HEK293 (cell line): ENCODE data around the gene KIF21A.

Source experiments
- CTCF ChIA-PET: fragments of 350-600 bp; formaldehyde crosslinking; extraction: SDS; loops from one replicate; lab custom pipeline; 2021; ENCODE audit warnings: antibody characterized with exemption; lab: Yijun Ruan, JAX
- POLR2A ChIA-PET: fragments of 300-600 bp; formaldehyde crosslinking; extraction: SDS; loops from one replicate; lab custom pipeline; 2020; ENCODE audit warnings: antibody characterized with exemption, inconsistent platforms; lab: Yijun Ruan, JAX
- H3K27ac ChIP-seq: fragments of 200-500 bp; sonication (Bioruptor generic); 2 replicates; pipeline ENCODE4 v1.5.1; 2014; ENCODE audit warnings: low read depth, low read length, control low read depth, inconsistent platforms; ENCODE audit errors: extremely low read depth
- H3K36me3 ChIP-seq, 2 experiments: fragments of 200-500 bp in 1 of 2; sonication (Bioruptor generic) in 1 of 2; 1 replicate in 1 of 2; 2 replicates in 1 of 2; pipeline ENCODE4 v1.5.1; 2014 to 2017; ENCODE audit warnings: inconsistent platforms in 2 of 2, low read length in 2 of 2; ENCODE audit not compliant: control insufficient read depth in 2 of 2, insufficient read depth in 1 of 2
- H3K4me1 ChIP-seq: fragments of 200-500 bp; sonication (Bioruptor generic); 2 replicates; pipeline ENCODE4 v1.5.1; 2014; ENCODE audit warnings: mild to moderate bottlenecking, low read length, inconsistent platforms; ENCODE audit not compliant: control insufficient read depth, insufficient read depth
- H3K4me3 ChIP-seq: 2 replicates; pipeline ENCODE4 v1.5.1; 2011; ENCODE audit warnings: low read depth, mild to moderate bottlenecking, control low read depth, low read length, moderate library complexity
- H3K9me3 ChIP-seq: fragments of 200-500 bp; sonication (Bioruptor generic); 2 replicates; pipeline ENCODE4 v1.5.1; 2014; ENCODE audit warnings: low read depth, low read length, inconsistent platforms; ENCODE audit not compliant: control insufficient read depth, insufficient read depth
- ATF2 ChIP-seq: fragments of 450-650 bp; formaldehyde crosslinking; IDR thresholded peaks from 2 replicates; pipeline ENCODE4 v1.5.1; 2016; ENCODE audit warnings: missing biosample characterization, missing genetic modification characterization, low read depth
- PBX3 ChIP-seq: sonication (generic); formaldehyde crosslinking; IDR thresholded peaks from 2 replicates; pipeline ENCODE4 v1.8.1; 2022; ENCODE audit warnings: mild to moderate bottlenecking, moderate library complexity, missing genetic modification reagents
- PRDM4 ChIP-seq: fragments of 450-650 bp; formaldehyde crosslinking; IDR thresholded peaks from 2 replicates; pipeline ENCODE4 v1.5.1; 2017; ENCODE audit warnings: missing biosample characterization, missing genetic modification characterization
- REPIN1 ChIP-seq: fragments of 450-650 bp; formaldehyde crosslinking; IDR thresholded peaks from 2 replicates; pipeline ENCODE4 v1.5.1; 2017; ENCODE audit warnings: missing biosample characterization, missing genetic modification characterization, low read depth
- YY2 ChIP-seq: fragments of 450-650 bp; formaldehyde crosslinking; IDR thresholded peaks from 2 replicates; pipeline ENCODE4 v1.5.1; 2016; ENCODE audit warnings: missing biosample characterization, missing genetic modification characterization
- ZNF112 ChIP-seq: fragments of 450-650 bp; formaldehyde crosslinking; IDR thresholded peaks from 2 replicates; pipeline ENCODE4 v1.5.0; 2017; ENCODE audit warnings: missing biosample characterization, missing genetic modification characterization
- ZNF146 ChIP-seq: fragments of 450-650 bp; formaldehyde crosslinking; IDR thresholded peaks from 2 replicates; pipeline ENCODE4 v1.5.1; 2016; ENCODE audit warnings: missing biosample characterization, missing genetic modification characterization
- ZNF239 ChIP-seq: fragments of 450-650 bp; formaldehyde crosslinking; IDR thresholded peaks from 2 replicates; pipeline ENCODE4 v1.5.1; 2016; ENCODE audit warnings: missing biosample characterization, missing genetic modification characterization
- ZNF280C ChIP-seq: fragments of 450-650 bp; formaldehyde crosslinking; IDR thresholded peaks from 2 replicates; pipeline ENCODE4 v1.5.1; 2016; ENCODE audit warnings: missing biosample characterization, missing genetic modification characterization
- ZNF394 ChIP-seq: fragments of 450-650 bp; formaldehyde crosslinking; IDR thresholded peaks from 2 replicates; pipeline ENCODE4 v1.5.1; 2016; ENCODE audit warnings: missing biosample characterization, missing genetic modification characterization, mild to moderate bottlenecking, moderate library complexity, borderline replicate concordance
- ZNF501 ChIP-seq: fragments of 450-650 bp; formaldehyde crosslinking; IDR thresholded peaks from 2 replicates; pipeline ENCODE4 v1.5.1; 2016; ENCODE audit warnings: missing biosample characterization, missing genetic modification characterization
- ZNF513 ChIP-seq: fragments of 450-650 bp; IDR thresholded peaks from 2 replicates; pipeline ENCODE4 v1.5.1; 2018; ENCODE audit warnings: missing biosample characterization, missing genetic modification characterization
- ZNF544 ChIP-seq: fragments of 450-650 bp; formaldehyde crosslinking; IDR thresholded peaks from 2 replicates; pipeline ENCODE4 v1.5.0; 2017; ENCODE audit warnings: missing biosample characterization, missing genetic modification characterization
- ZNF585B ChIP-seq: fragments of 450-650 bp; formaldehyde crosslinking; IDR thresholded peaks from 2 replicates; pipeline ENCODE4 v1.5.1; 2016; ENCODE audit warnings: missing biosample characterization, missing genetic modification characterization
- ZNF658 ChIP-seq: fragments of 450-650 bp; formaldehyde crosslinking; IDR thresholded peaks from 2 replicates; pipeline ENCODE4; 2016; ENCODE audit warnings: missing biosample characterization, missing genetic modification characterization
- ZNF701 ChIP-seq: fragments of 450-650 bp; formaldehyde crosslinking; IDR thresholded peaks from 2 replicates; pipeline ENCODE4 v1.5.1; 2016; ENCODE audit warnings: missing biosample characterization, missing genetic modification characterization
- ZNF707 ChIP-seq: fragments of 450-650 bp; formaldehyde crosslinking; IDR thresholded peaks from 2 replicates; pipeline ENCODE4 v1.5.1; 2016; ENCODE audit warnings: missing biosample characterization, missing genetic modification characterization
- ZNF768 ChIP-seq: fragments of 450-650 bp; formaldehyde crosslinking; IDR thresholded peaks from 2 replicates; pipeline ENCODE4 v1.5.1; 2018; ENCODE audit warnings: missing biosample characterization, mild to moderate bottlenecking, missing genetic modification characterization
- ZNF792 ChIP-seq: fragments of 450-650 bp; formaldehyde crosslinking; IDR thresholded peaks from 2 replicates; pipeline ENCODE4 v1.5.1; 2016; ENCODE audit warnings: missing biosample characterization, missing genetic modification characterization
- ZSCAN16 ChIP-seq: fragments of 450-650 bp; formaldehyde crosslinking; IDR thresholded peaks from 2 replicates; pipeline ENCODE4 v1.5.1; 2016; ENCODE audit warnings: missing biosample characterization, missing genetic modification characterization
- ZSCAN30 ChIP-seq: fragments of 450-650 bp; IDR thresholded peaks from 2 replicates; pipeline ENCODE4 v1.5.1; 2018; ENCODE audit warnings: missing biosample characterization, mild to moderate bottlenecking, missing genetic modification characterization, moderate library complexity

KIF21A gene

GRCh38 chr12:39348941-39349626 lies 93.8 kb downstream of the KIF21A start:
- H3K27ac ChIP-seq: no peak overlapping the region
- H3K9me3 ChIP-seq: no peaks in the 10 kb centered on the region
- TF ChIP-seq ZNF394 (tag by site-specific recombination) (no peak), ZNF513 (tag by site-specific recombination) (no peak), ZNF146 (no peak), ZNF792 (tag by site-specific recombination) (no peak), ZNF658 (no peak), PRDM4 (no peak)
- H3K36me3 ChIP-seq: peaks cover 0 to 7% of the 10 kb centered on the region in 2 experiments; a peak in 1 of 3 replicates
- no peaks in the 10 kb centered on the region for H3K4me1 ChIP-seq
- POLR2A ChIA-PET: no interaction called here
- CTCF ChIA-PET: interaction anchor here (0.5 to 0.8 kb wide), 2 partner anchors 31 to 796 kb away, joined by 3 read pairs; no protein-coding TSS in a partner anchor
- H3K4me3 ChIP-seq: no peak overlapping the region

- Histone ChIP-seq H3K9me3 (no peaks in the 10 kb centered on the region), H3K36me3 (peaks cover 0 to 7% of the 10 kb centered on the region in 2 experiments; a peak in 1 of 3 replicates), H3K4me3 (no peak overlapping the region), H3K27ac (no peak overlapping the region), H3K4me1 (no peaks in the 10 kb centered on the region)
- ChIA-PET POLR2A (no interaction called here), CTCF (no interaction called here)
- no peak for TF ChIP-seq REPIN1 (tag by site-specific recombination)
- TF ChIP-seq ZNF768: no peak
- TF ChIP-seq ZNF701 (tag by site-specific recombination): no peak
- TF ChIP-seq ATF2 (tag by site-specific recombination): no peak
- TF ChIP-seq ZSCAN30 (tag by site-specific recombination): no peak
- TF ChIP-seq ZNF239 (tag by site-specific recombination): no peak
- no peak for TF ChIP-seq ZSCAN16
- no peak for TF ChIP-seq ZNF112 (tag by site-specific recombination)
- no peak for TF ChIP-seq PBX3 (CRISPR knock-in tag)
- no peak for TF ChIP-seq YY2
- TF ChIP-seq ZNF544 (tag by site-specific recombination): no peak
- TF ChIP-seq ZNF280C (tag by site-specific recombination): no peak
- no peak for TF ChIP-seq ZNF501 (tag by site-specific recombination)
- no peak for TF ChIP-seq ZNF707 (tag by site-specific recombination)
- TF ChIP-seq ZNF585B: no peak
These were observed 94.4 kb downstream of the KIF21A start for GRCh38 chr12:39348523-39348922.
